Neural cell (in vitro differentiated cells): Measurements from ENCODE around the gene UBASH3B.

Experiments
- EP300 ChIP-seq: fragments of 450-650 bp; conservative IDR thresholded peaks from 2 replicates; pipeline ENCODE4 v1.6.1; 2014; ENCODE audit warnings: antibody characterized with exemption, mild to moderate bottlenecking, moderate library complexity; ENCODE audit not compliant: poor library complexity, severe bottlenecking
- EZH2 ChIP-seq: fragments of 200-600, 300-800 bp; shearing (Covaris generic), sonication (generic); IDR thresholded peaks from 2 replicates; pipeline ENCODE4 v1.6.1; 2014; ENCODE audit warnings: antibody characterized with exemption, low read length, borderline replicate concordance, mild to moderate bottlenecking; ENCODE audit not compliant: insufficient read depth, poor library complexity, severe bottlenecking
- MXI1 ChIP-seq: fragments of 450-650 bp; conservative IDR thresholded peaks from 2 replicates; pipeline ENCODE4 v1.6.1; 2014; ENCODE audit warnings: antibody characterized with exemption, mild to moderate bottlenecking; ENCODE audit not compliant: poor library complexity, severe bottlenecking
- POLR2AphosphoS5 ChIP-seq: IDR thresholded peaks from 2 replicates; pipeline ENCODE4 v1.6.1; 2012
- RAD21 ChIP-seq: fragments of 450-650 bp; conservative IDR thresholded peaks from 2 replicates; pipeline ENCODE4 v1.6.1; 2014; ENCODE audit warnings: antibody characterized with exemption, mild to moderate bottlenecking, moderate library complexity
- SMC3 ChIP-seq: fragments of 450-650 bp; conservative IDR thresholded peaks from 2 replicates; pipeline ENCODE4 v1.6.1; 2014; ENCODE audit warnings: antibody characterized with exemption, mild to moderate bottlenecking, moderate library complexity; ENCODE audit not compliant: poor library complexity
- TAF1 ChIP-seq: IDR thresholded peaks from 2 replicates; pipeline ENCODE4 v1.6.1; 2012; ENCODE audit warnings: low read depth
- TF ChIP-seq, protein P1 (sequence below): fragments of 450-650 bp; IDR thresholded peaks from 2 replicates; pipeline ENCODE4 v1.5.1; 2014; ENCODE audit warnings: antibody characterized with exemption, mild to moderate bottlenecking, moderate library complexity; ENCODE audit not compliant: poor library complexity, severe bottlenecking
- TF ChIP-seq, protein P2 (sequence below): IDR thresholded peaks from 2 replicates; pipeline ENCODE4 v1.6.1; 2012; ENCODE audit warnings: borderline replicate concordance

DNA sequence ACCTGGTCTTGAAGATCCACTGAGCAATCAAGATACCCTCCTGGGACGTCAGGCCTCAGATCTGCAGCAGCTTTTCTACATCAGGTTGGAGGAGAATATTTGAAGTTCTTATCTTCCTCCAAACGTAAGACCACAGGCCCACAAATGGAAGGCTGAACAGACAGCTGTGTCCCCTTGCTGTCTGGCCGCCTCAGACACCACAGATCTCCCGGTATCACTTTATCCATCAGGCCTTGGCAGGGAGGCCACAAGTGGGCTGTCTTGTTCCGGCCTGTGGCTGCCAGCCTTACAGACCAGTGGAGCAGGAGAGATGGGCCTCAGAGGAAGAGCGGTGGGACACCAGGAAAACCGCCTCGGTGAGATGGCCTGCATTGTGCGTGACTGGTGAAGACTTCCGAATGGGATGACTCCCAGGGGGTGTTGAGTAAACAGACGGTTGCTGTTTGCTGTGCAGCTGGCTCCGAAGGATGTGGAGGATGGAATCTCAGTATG is 15.9 kb downstream of the UBASH3B start:
- TF ChIP-seq TAF1 = no peak
- TF ChIP-seq, protein P1, sequence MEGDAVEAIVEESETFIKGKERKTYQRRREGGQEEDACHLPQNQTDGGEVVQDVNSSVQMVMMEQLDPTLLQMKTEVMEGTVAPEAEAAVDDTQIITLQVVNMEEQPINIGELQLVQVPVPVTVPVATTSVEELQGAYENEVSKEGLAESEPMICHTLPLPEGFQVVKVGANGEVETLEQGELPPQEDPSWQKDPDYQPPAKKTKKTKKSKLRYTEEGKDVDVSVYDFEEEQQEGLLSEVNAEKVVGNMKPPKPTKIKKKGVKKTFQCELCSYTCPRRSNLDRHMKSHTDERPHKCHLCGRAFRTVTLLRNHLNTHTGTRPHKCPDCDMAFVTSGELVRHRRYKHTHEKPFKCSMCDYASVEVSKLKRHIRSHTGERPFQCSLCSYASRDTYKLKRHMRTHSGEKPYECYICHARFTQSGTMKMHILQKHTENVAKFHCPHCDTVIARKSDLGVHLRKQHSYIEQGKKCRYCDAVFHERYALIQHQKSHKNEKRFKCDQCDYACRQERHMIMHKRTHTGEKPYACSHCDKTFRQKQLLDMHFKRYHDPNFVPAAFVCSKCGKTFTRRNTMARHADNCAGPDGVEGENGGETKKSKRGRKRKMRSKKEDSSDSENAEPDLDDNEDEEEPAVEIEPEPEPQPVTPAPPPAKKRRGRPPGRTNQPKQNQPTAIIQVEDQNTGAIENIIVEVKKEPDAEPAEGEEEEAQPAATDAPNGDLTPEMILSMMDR = no peak
- TF ChIP-seq EP300 = no peak
- no peak for TF ChIP-seq EZH2
- TF ChIP-seq, protein P2, sequence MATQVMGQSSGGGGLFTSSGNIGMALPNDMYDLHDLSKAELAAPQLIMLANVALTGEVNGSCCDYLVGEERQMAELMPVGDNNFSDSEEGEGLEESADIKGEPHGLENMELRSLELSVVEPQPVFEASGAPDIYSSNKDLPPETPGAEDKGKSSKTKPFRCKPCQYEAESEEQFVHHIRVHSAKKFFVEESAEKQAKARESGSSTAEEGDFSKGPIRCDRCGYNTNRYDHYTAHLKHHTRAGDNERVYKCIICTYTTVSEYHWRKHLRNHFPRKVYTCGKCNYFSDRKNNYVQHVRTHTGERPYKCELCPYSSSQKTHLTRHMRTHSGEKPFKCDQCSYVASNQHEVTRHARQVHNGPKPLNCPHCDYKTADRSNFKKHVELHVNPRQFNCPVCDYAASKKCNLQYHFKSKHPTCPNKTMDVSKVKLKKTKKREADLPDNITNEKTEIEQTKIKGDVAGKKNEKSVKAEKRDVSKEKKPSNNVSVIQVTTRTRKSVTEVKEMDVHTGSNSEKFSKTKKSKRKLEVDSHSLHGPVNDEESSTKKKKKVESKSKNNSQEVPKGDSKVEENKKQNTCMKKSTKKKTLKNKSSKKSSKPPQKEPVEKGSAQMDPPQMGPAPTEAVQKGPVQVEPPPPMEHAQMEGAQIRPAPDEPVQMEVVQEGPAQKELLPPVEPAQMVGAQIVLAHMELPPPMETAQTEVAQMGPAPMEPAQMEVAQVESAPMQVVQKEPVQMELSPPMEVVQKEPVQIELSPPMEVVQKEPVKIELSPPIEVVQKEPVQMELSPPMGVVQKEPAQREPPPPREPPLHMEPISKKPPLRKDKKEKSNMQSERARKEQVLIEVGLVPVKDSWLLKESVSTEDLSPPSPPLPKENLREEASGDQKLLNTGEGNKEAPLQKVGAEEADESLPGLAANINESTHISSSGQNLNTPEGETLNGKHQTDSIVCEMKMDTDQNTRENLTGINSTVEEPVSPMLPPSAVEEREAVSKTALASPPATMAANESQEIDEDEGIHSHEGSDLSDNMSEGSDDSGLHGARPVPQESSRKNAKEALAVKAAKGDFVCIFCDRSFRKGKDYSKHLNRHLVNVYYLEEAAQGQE = no peak
- TF ChIP-seq POLR2AphosphoS5 = no peak
- TF ChIP-seq RAD21 = no peak
- no peak for TF ChIP-seq MXI1
- no peak for TF ChIP-seq SMC3
